BJ (cell line): ENCODE measurements around the gene SNAPC5. TPM values are rescaled to one million over a fixed set of nuclear protein-coding genes. Genes with fewer than 3 reads are reported as not detected.
"Not testable (repeated sequence)": the region's sequence is repeated elsewhere in the genome, so short reads cannot be mapped to it uniquely, and the experiment has no call there.

ENCODE experiments used
- CTCF ChIA-PET: fragments of 350-600 bp; formaldehyde crosslinking; extraction: SDS; loops from one replicate; lab custom pipeline; 2021; ENCODE audit warnings: antibody characterized with exemption, inconsistent platforms; lab: Yijun Ruan, JAX
- POLR2A ChIA-PET: fragments of 300-600 bp; sonication (Branson Sonifier 250); formaldehyde crosslinking; extraction: SDS; loops from one replicate; lab custom pipeline; 2021; ENCODE audit warnings: antibody characterized with exemption; lab: Charles Lee
- DNase-seq: peaks from one replicate; pipeline ENCODE4 v3.0.0-alpha.2; 2011; ENCODE audit warnings: low read depth
- H3K27me3 ChIP-seq: 2 replicates; pipeline ENCODE4 v1.6.0; 2011; ENCODE audit warnings: low read length; ENCODE audit not compliant: control insufficient read depth, insufficient read depth
- H3K36me3 ChIP-seq: 2 replicates; pipeline ENCODE4 v1.5.1; 2011; ENCODE audit warnings: low read length; ENCODE audit not compliant: control insufficient read depth, insufficient read depth
- H3K4me3 ChIP-seq: 2 replicates; pipeline ENCODE4 v1.5.1; 2011; ENCODE audit warnings: low read depth, mild to moderate bottlenecking, control low read depth, low read length
- polyA plus RNA-seq: library from polyadenylated mRNA; depleted of rRNA; stranded (reverse); fragments of >200 nt; gene quantifications from 2 replicates; pipeline ENCODE4 v1.2.3, GENCODE V29; 2011
- TF ChIP-seq, protein P1 (sequence below): IDR thresholded peaks from 2 replicates; pipeline ENCODE4 v1.5.1; 2011; ENCODE audit warnings: low read depth, mild to moderate bottlenecking, control low read depth, inconsistent platforms, low read length, moderate library complexity; ENCODE audit not compliant: insufficient read depth

The SNAPC5 gene
- polyA plus RNA-seq, 1 experiment, result 22.7 TPM

GRCh38 chr15:66505430-66505811 lies 7.9 kb upstream of the SNAPC5 start:
- TF ChIP-seq, protein P1, sequence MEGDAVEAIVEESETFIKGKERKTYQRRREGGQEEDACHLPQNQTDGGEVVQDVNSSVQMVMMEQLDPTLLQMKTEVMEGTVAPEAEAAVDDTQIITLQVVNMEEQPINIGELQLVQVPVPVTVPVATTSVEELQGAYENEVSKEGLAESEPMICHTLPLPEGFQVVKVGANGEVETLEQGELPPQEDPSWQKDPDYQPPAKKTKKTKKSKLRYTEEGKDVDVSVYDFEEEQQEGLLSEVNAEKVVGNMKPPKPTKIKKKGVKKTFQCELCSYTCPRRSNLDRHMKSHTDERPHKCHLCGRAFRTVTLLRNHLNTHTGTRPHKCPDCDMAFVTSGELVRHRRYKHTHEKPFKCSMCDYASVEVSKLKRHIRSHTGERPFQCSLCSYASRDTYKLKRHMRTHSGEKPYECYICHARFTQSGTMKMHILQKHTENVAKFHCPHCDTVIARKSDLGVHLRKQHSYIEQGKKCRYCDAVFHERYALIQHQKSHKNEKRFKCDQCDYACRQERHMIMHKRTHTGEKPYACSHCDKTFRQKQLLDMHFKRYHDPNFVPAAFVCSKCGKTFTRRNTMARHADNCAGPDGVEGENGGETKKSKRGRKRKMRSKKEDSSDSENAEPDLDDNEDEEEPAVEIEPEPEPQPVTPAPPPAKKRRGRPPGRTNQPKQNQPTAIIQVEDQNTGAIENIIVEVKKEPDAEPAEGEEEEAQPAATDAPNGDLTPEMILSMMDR, result no peak
- Histone ChIP-seq H3K27me3 (no peaks in the 10 kb centered on the region), H3K36me3 (peaks cover 4% of the 10 kb centered on the region), H3K4me3 (peak overlapping the region; percentile 84)
- ChIA-PET CTCF (interaction anchor here (1.4 kb wide), 1 partner anchor 26 kb away, joined by 4 read pairs; no protein-coding TSS in a partner anchor), POLR2A (interaction anchor here (0.6 kb wide), 1 partner anchor 27 kb away, joined by 3 read pairs; no protein-coding TSS in a partner anchor)
- DNase-seq, result no peak

- H3K4me3 ChIP-seq, result peak within 1 kb of the TSS; percentile 84
- ChIA-PET CTCF (interaction anchor here (1.4 to 1.5 kb wide), 2 partner anchors 27 to 120 kb away, joined by 4 read pairs; no protein-coding TSS in a partner anchor), POLR2A (interaction anchor here (0.6 kb wide), 1 partner anchor 27 kb away, joined by 3 read pairs; no protein-coding TSS in a partner anchor)
Measured at GRCh38 chr15:66504563-66505429, 7.2 kb upstream of the SNAPC5 start, which contains the start of the genes RPL4 and ZWILCH. RPL4 (minus strand) TSS chr15:66504855; CDS start chr15:66504790, 65 bp downstream. ZWILCH (plus strand) TSS chr15:66505326; CDS start chr15:66505339, 13 bp downstream.

DNA sequence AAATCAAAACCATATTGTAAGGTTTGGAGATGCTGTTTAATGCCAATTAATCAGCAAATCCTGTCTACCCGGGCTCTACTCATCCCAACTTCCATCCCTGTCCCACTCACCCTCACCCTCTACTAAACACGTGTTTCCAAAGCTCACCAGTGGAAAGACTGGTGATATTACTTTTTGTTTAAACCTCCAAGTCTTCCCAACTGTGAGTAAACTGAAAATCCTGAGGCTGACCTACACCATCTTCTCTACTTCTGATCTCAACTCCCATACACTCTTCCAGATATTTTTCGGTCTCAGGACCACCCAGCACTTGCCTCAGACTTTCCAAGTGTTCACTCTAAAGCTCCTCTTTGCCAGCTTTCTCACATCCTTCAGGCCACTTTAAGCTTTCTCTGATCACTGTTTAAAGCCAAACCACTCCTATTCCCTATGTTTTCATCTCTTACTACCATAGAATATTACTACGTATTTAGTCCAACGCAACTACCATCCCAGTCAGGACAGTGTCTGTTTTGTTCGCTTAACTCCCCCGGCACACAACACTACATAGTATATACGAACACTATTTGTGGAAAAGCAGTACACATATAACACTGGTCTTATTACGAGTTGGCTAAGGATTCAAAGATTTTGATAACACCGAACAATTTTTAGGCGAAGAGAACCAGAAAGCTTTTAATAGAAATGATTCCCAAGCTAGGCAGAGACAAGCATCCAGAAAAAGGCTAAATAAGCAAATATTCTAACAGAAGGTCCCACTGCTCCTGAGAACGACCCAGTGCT lies 6.4 kb upstream of the SNAPC5 start:
- Histone ChIP-seq H3K36me3 (peaks cover 7% of the 10 kb centered on the region), H3K27me3 (no peaks in the 10 kb centered on the region), H3K4me3 (peak overlapping the region; percentile 84)
- CTCF ChIA-PET, result interaction anchor here (1.5 to 1.8 kb wide), 2 partner anchors 11 to 119 kb away, joined by 3 to 4 read pairs; no protein-coding TSS in a partner anchor
- TF ChIP-seq, protein P1, result no peak
- POLR2A ChIA-PET, result no interaction called here
- DNase-seq, result no peak

More at GRCh38 chr15:66504563-66505429, 7.2 kb upstream of the SNAPC5 start, which contains the start of the genes RPL4 and ZWILCH:
- TF ChIP-seq, protein P1, result no peak
- peak; percentile 52 for DNase-seq
- H3K36me3 ChIP-seq, result peaks cover 5% of the 10 kb centered on the region
- H3K27me3 ChIP-seq, result no peaks in the 10 kb centered on the region

- H3K27me3 ChIP-seq, POLR2A ChIA-PET, DNase-seq, H3K36me3 ChIP-seq: not testable (repeated sequence)
- peak overlapping the region; percentile 84 for H3K4me3 ChIP-seq
- CTCF ChIA-PET, result interaction anchor here (1.5 to 1.8 kb wide), 2 partner anchors 11 to 118 kb away, joined by 3 to 4 read pairs; no protein-coding TSS in a partner anchor
Measured at GRCh38 chr15:66503041-66503648, 5.6 kb upstream of the SNAPC5 start.

GRCh38 chr15:66502491-66502890 lies 4.9 kb upstream of the SNAPC5 start:
- H3K36me3 ChIP-seq, result peaks cover 10% of the 10 kb centered on the region
- no peaks in the 10 kb centered on the region for H3K27me3 ChIP-seq
- CTCF ChIA-PET, result interaction anchor here (1.8 kb wide), 1 partner anchor 10 kb away, joined by 3 read pairs; no protein-coding TSS in a partner anchor
- no peak overlapping the region for H3K4me3 ChIP-seq
- TF ChIP-seq, protein P1, result no peak
- no peak for DNase-seq
- POLR2A ChIA-PET, result no interaction called here

DNA sequence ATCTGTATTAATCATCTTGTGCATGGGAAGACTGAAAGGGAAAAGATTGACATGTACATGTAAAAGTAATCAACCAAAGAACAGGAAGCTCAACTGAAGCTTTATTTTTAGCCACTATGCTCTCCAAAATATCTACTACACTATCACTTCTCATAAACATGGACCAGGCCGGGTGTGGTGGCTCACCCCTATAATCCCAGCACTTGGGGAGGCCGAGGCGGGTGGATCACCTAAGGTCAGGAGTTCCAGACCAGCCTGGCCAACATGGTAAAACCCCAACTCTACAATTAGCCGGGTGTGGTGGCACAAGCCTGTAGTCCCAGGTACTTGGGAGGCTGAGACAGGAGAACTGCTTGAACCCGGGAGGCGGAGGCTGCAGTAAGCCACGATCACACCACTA lies 2.8 kb upstream of the SNAPC5 start:
- DNase-seq, H3K36me3 ChIP-seq, H3K27me3 ChIP-seq, H3K4me3 ChIP-seq, POLR2A ChIA-PET: not testable (repeated sequence)
- CTCF ChIA-PET, result interaction anchor here (0.9 to 6.0 kb wide), 3 partner anchors 14 to 115 kb away, joined by 3 to 82 read pairs (median 49); partner anchors contain the start of gene MAP2K1
